ENCODE measurements around the gene SLC35D2.

The SLC35D2 gene

DNA sequence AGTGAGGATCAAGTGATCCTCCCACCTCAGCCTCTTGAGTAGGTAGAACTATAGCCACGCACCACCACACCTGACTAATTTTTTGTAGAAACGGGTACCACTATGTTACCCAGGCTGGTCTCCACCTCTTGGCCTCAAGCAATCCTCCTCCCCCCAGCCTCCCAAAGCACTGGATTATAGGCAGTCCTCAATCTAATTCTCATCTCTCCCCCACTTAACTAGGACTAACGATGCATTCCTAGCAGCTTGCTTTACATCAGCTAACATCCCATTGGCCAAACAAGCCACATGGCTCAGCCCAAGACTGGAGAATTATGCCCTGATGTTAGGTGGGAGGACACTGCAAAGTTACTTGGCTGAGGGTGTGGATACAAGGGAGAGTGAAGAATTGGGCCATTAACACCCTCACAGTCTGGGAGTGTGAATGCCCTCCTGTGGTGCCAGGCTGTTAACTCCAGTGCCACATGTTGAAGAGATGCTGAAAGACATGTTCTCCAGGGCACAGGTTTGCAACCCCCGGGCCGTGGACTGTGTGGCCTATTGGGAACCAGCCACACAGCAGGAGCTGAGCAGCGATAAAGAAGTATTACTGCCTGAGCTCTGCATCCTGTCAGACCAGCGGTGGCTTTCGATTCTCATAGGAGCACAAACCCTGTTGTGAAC lies 39.9 kb upstream of the SLC35D2 start:
- Histone ChIP-seq H3K4me3 (replicated peaks; ENCODE audit: low read depth, low read length) (no peak overlapping the region), H3K27me3 (replicated peaks; ENCODE audit: control insufficient read depth, insufficient read depth, low read length) (no peaks in the 10 kb centered on the region), H3K36me3 (ENCODE audit: control insufficient read depth, insufficient read depth, low read length) (no peaks in the 10 kb centered on the region)
- no peak for TF ChIP-seq CTCF (IDR thresholded peaks at IDR 0.05; ENCODE audit: insufficient read depth, low read length, poor library complexity, severe bottlenecking)
- no peak for DNase-seq (ENCODE audit: extremely low read depth, insufficient read length)

DNA sequence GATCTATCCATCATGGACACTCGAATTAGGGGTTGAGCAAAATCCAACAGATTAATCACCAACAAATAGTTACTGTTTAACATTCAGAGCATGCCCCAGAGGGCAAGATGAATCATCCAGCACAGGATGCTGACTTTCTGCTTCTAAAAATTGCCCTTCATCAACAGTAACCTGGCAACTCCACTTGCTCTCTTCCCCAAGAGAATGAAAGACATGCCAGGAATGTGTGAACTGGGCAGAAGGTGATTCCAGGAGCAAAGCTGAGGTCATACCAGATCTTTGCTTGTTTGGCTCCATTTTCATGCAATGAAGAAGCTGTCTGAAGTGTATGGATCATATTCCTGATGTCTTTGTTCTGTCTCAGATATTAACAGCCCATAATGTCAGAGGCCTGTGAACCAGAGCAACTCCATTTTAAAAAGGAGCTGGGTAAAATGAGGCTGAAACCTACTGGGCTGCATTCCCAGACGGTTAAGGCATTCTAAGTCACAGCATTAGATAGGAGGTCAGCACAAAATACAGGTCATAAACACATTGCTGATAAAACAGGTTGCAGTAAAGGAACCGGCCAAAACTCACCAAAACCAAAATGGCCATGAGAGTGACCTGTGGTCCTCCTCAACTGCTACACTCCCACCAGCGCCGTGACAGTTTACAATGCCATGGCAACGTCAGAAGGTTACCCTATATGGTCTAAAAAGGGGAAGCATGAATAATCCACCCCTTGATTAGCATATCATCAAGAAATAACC lies 37.1 kb upstream of the SLC35D2 start:
- H3K36me3 ChIP-seq (ENCODE audit: control insufficient read depth, insufficient read depth, low read length): no peaks in the 10 kb centered on the region
- no peaks in the 10 kb centered on the region for H3K27me3 ChIP-seq (replicated peaks; ENCODE audit: control insufficient read depth, insufficient read depth, low read length)
- peak; percentile 30 for DNase-seq (ENCODE audit: extremely low read depth, insufficient read length)
- TF ChIP-seq CTCF (IDR thresholded peaks at IDR 0.05; ENCODE audit: insufficient read depth, low read length, poor library complexity, severe bottlenecking): no peak
- no peak overlapping the region for H3K4me3 ChIP-seq (replicated peaks; ENCODE audit: low read depth, low read length)

DNA sequence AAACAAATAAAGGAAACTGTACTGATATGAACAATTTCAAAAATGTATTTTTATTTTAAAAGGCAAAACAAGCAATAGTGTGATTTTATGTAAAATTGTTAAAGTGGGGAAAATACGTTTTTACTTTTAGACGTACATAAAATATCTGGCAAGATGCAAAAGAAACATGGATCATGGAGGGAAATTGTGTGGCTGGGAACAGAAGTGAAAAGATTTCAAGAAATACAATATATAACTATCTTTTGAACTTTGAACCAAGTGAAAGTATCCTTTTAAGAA lies 36.1 kb upstream of the SLC35D2 start:
- no peak for TF ChIP-seq CTCF (IDR thresholded peaks at IDR 0.05; ENCODE audit: insufficient read depth, low read length, poor library complexity, severe bottlenecking)
- no peak for DNase-seq (ENCODE audit: extremely low read depth, insufficient read length)
- peak overlapping the region; percentile 93 for H3K4me3 ChIP-seq (replicated peaks; ENCODE audit: low read depth, low read length)
- no peaks in the 10 kb centered on the region for H3K36me3 ChIP-seq (ENCODE audit: control insufficient read depth, insufficient read depth, low read length)
- H3K27me3 ChIP-seq (replicated peaks; ENCODE audit: control insufficient read depth, insufficient read depth, low read length): no peaks in the 10 kb centered on the region

- H3K4me3 ChIP-seq (replicated peaks; ENCODE audit: low read depth, low read length): peak overlapping the region; percentile 93
- DNase-seq (ENCODE audit: extremely low read depth, insufficient read length): peak; percentile 87
- TF ChIP-seq CTCF (IDR thresholded peaks at IDR 0.05; ENCODE audit: insufficient read depth, low read length, poor library complexity, severe bottlenecking): no peak
- H3K36me3 ChIP-seq (ENCODE audit: control insufficient read depth, insufficient read depth, low read length): no peaks in the 10 kb centered on the region
- no peaks in the 10 kb centered on the region for H3K27me3 ChIP-seq (replicated peaks; ENCODE audit: control insufficient read depth, insufficient read depth, low read length)
Measured at GRCh38 chr9:96418920-96419690, 35.6 kb upstream of the SLC35D2 start.

GRCh38 chr9:96418083-96418919 lies 34.8 kb upstream of the SLC35D2 start, which contains the start of gene ZNF367:
Gene ZNF367, minus strand, starts transcription at chr9:96418370. Its CDS starts 338 bp downstream, at chr9:96418032.
- Histone ChIP-seq H3K27me3 (replicated peaks; ENCODE audit: control insufficient read depth, insufficient read depth, low read length) (no peaks in the 10 kb centered on the region), H3K36me3 (ENCODE audit: control insufficient read depth, insufficient read depth, low read length) (no peaks in the 10 kb centered on the region), H3K4me3 (replicated peaks; ENCODE audit: low read depth, low read length) (peak within 1 kb of the TSS; percentile 93)
- DNase-seq (ENCODE audit: extremely low read depth, insufficient read length): peak; percentile 99
- no peak for TF ChIP-seq CTCF (IDR thresholded peaks at IDR 0.05; ENCODE audit: insufficient read depth, low read length, poor library complexity, severe bottlenecking)

All from GM06990 (cell line).